Measurements from ENCODE around the gene DHX15.

Gene DHX15

DNA sequence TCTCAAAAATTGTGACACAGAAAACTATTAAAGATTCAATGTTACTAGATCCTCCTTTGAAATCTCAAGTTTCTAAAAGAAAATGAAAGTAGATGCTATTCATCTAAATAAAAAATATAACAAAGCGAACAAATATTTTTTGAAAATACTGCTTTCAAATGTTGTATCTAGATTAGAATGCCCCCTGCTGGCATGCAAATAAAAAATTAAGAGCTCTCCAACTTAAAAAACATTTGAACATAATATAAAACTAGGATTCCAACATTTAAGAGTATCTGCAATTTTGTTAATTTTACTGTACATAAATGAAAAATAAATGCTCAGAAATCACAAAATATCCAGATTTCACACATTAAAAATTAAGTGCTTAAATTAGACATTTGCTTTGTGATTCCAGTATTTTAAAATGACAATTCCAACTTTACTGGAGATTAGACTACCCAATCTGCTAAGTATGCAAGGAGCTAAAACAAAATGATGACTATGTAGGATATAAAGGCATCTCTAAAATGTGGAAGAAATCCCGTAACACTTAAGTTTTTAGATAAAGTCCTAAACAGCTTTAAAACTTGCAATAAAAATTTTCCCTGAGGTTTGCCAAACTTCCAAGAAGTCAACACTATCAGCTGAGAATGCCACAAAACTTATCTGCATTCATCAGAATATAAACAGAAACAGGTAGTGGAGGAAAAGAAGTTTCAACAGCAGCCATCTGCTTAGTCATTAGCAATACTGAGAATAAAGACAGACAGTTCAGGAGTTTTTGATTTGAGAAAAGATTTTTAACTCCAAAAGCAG is 32.7 kb downstream of the DHX15 start:
- Histone ChIP-seq H4K20me1 (ENCODE audit: insufficient read depth, low read length, poor library complexity, severe bottlenecking) (peaks cover 93% of the 10 kb centered on the region), H3K36me3 (ENCODE audit: insufficient read depth, low read length) (peaks cover 88% of the 10 kb centered on the region), H3K4me1 (ENCODE audit: insufficient read depth, low read length, poor library complexity, severe bottlenecking) (no peaks in the 10 kb centered on the region), H3K27me3 (ENCODE audit: insufficient read depth, low read length, poor library complexity, severe bottlenecking) (no peaks in the 10 kb centered on the region), H3K4me3 (ENCODE audit: low read length, poor library complexity, severe bottlenecking) (no peak overlapping the region), H2AFZ (ENCODE audit: low read length) (no peak overlapping the region), H3K9me2 (replicated peaks; ENCODE audit: low read depth, low read length) (no peaks in the 10 kb centered on the region), H3K4me2 (ENCODE audit: low read depth, low read length, poor library complexity, severe bottlenecking) (no peak overlapping the region), H3F3A (ENCODE audit: low read depth) (peaks cover 11% of the 10 kb centered on the region; the same call in 1 of the 2 replicates), H3K9me3 (ENCODE audit: insufficient read depth, low read depth, low read length) (no peaks in the 10 kb centered on the region), H3K79me2 (ENCODE audit: insufficient read depth, low read length) (peaks cover 91% of the 10 kb centered on the region), H3K9ac (ENCODE audit: low read depth, low read length, poor library complexity, severe bottlenecking) (no peak overlapping the region)
- TF ChIP-seq, protein P1, sequence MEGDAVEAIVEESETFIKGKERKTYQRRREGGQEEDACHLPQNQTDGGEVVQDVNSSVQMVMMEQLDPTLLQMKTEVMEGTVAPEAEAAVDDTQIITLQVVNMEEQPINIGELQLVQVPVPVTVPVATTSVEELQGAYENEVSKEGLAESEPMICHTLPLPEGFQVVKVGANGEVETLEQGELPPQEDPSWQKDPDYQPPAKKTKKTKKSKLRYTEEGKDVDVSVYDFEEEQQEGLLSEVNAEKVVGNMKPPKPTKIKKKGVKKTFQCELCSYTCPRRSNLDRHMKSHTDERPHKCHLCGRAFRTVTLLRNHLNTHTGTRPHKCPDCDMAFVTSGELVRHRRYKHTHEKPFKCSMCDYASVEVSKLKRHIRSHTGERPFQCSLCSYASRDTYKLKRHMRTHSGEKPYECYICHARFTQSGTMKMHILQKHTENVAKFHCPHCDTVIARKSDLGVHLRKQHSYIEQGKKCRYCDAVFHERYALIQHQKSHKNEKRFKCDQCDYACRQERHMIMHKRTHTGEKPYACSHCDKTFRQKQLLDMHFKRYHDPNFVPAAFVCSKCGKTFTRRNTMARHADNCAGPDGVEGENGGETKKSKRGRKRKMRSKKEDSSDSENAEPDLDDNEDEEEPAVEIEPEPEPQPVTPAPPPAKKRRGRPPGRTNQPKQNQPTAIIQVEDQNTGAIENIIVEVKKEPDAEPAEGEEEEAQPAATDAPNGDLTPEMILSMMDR (conservative IDR thresholded peaks at IDR 0.05; ENCODE audit: low read length) = peak; percentile 67
- no peak for TF ChIP-seq EZH2phosphoT487 (IDR thresholded peaks at IDR 0.05; ENCODE audit: borderline replicate concordance)

- Histone ChIP-seq H3K4me2 (ENCODE audit: low read depth, low read length, poor library complexity, severe bottlenecking) (no peak overlapping the region), H3K4me3 (ENCODE audit: low read length, poor library complexity, severe bottlenecking) (no peak overlapping the region), H3K9me2 (replicated peaks; ENCODE audit: low read depth, low read length) (no peaks in the 10 kb centered on the region), H3K27me3 (ENCODE audit: insufficient read depth, low read length, poor library complexity, severe bottlenecking) (no peaks in the 10 kb centered on the region), H2AFZ (ENCODE audit: low read length) (no peak overlapping the region), H3K9ac (ENCODE audit: low read depth, low read length, poor library complexity, severe bottlenecking) (no peak overlapping the region), H3K4me1 (ENCODE audit: insufficient read depth, low read length, poor library complexity, severe bottlenecking) (peaks cover 1% of the 10 kb centered on the region), H3K9me3 (ENCODE audit: insufficient read depth, low read depth, low read length) (no peaks in the 10 kb centered on the region), H3K36me3 (ENCODE audit: insufficient read depth, low read length) (peaks cover 85% of the 10 kb centered on the region), H3K79me2 (ENCODE audit: insufficient read depth, low read length) (peaks cover 91% of the 10 kb centered on the region), H4K20me1 (ENCODE audit: insufficient read depth, low read length, poor library complexity, severe bottlenecking) (peaks cover 93% of the 10 kb centered on the region), H3F3A (ENCODE audit: low read depth) (peaks cover 11% of the 10 kb centered on the region; the same call in 1 of the 2 replicates)
- TF ChIP-seq, protein P1 (conservative IDR thresholded peaks at IDR 0.05; ENCODE audit: low read length) = no peak
- TF ChIP-seq EZH2phosphoT487 (IDR thresholded peaks at IDR 0.05; ENCODE audit: borderline replicate concordance) = no peak
These were observed 33.7 kb downstream of the DHX15 start for GRCh38 chr4:24550441-24551175.

DNA sequence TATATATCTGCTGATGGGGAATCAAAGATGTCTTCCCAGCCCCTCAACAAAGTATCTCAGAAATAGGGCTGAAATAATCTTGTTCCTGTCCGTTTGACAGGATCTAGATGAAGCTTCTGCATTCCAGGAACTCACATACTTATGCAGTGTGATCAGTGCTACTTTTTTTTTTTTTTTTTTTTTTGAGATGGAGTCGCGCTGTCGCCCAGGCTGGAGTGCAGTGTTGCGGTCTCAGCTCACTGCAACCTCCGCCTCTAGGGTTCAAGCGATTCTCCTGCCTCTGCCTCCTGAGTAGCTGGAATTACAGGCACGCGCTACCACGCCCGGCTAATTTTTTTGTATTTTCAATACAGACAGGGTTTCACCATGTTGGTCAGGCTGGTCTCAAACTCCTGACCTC is 36.4 kb downstream of the DHX15 start:
- peaks cover 84% of the 10 kb centered on the region for H3K36me3 ChIP-seq (ENCODE audit: insufficient read depth, low read length)
- no peaks in the 10 kb centered on the region for H3K27me3 ChIP-seq (ENCODE audit: insufficient read depth, low read length, poor library complexity, severe bottlenecking)
- no peak overlapping the region for H3K4me3 ChIP-seq (ENCODE audit: low read length, poor library complexity, severe bottlenecking)
- H3K4me2 ChIP-seq (ENCODE audit: low read depth, low read length, poor library complexity, severe bottlenecking) = no peak overlapping the region
- H3F3A ChIP-seq (ENCODE audit: low read depth) = peaks cover 11% of the 10 kb centered on the region; the same call in 1 of the 2 replicates
- H2AFZ ChIP-seq (ENCODE audit: low read length) = no peak overlapping the region
- H3K9me2 ChIP-seq (replicated peaks; ENCODE audit: low read depth, low read length) = no peaks in the 10 kb centered on the region
- peaks cover 14% of the 10 kb centered on the region for H3K4me1 ChIP-seq (ENCODE audit: insufficient read depth, low read length, poor library complexity, severe bottlenecking)
- no peak overlapping the region for H3K9ac ChIP-seq (ENCODE audit: low read depth, low read length, poor library complexity, severe bottlenecking)
- H3K9me3 ChIP-seq (ENCODE audit: insufficient read depth, low read depth, low read length) = no peaks in the 10 kb centered on the region
- TF ChIP-seq, protein P1 (conservative IDR thresholded peaks at IDR 0.05; ENCODE audit: low read length) = no peak
- TF ChIP-seq EZH2phosphoT487 (IDR thresholded peaks at IDR 0.05; ENCODE audit: borderline replicate concordance) = no peak
- peaks cover 96% of the 10 kb centered on the region for H4K20me1 ChIP-seq (ENCODE audit: insufficient read depth, low read length, poor library complexity, severe bottlenecking)
- H3K79me2 ChIP-seq (ENCODE audit: insufficient read depth, low read length) = peaks cover 94% of the 10 kb centered on the region

All from Loucy (cell line).